OCI-LY7 (cell line): Measurements from ENCODE around the gene LFNG. TPM values are rescaled to one million over a fixed set of nuclear protein-coding genes. Genes with fewer than 3 reads are reported as not detected.

Source experiments
- BruUV-seq: library from RNA; stranded (reverse); fragments of 400-500 nt; replicated peaks from 2 replicates; lab custom pipeline; 2021; lab: Mats Ljungman, UMichigan
- CTCF ChIA-PET: fragments of 300-600 bp; sonication (Branson Sonifier 250); formaldehyde crosslinking; loops from one replicate; lab custom pipeline; 2022; ENCODE audit warnings: antibody characterized with exemption; ENCODE audit not compliant: unreplicated experiment; lab: Charles Lee
- POLR2A ChIA-PET: fragments of 300-600 bp; sonication (Branson Sonifier 250); formaldehyde crosslinking; loops from one replicate; lab custom pipeline; 2022; ENCODE audit warnings: antibody characterized with exemption; lab: Charles Lee
- DNase-seq: peaks from one replicate; pipeline ENCODE4 v3.0.0-alpha.2; 2015; ENCODE audit warnings: low spot score
- H2AFZ ChIP-seq: fragments of 200-600 bp; sonication (generic), shearing (Covaris generic); 2 replicates; pipeline ENCODE4 v1.6.1; 2014; ENCODE audit warnings: mild to moderate bottlenecking, antibody characterized with exemption, low read length, moderate library complexity
- H3K27ac ChIP-seq: fragments of 200-600 bp; sonication (generic); 2 replicates; pipeline ENCODE4 v1.5.1; 2014; ENCODE audit warnings: mixed run types, low read depth, mild to moderate bottlenecking, moderate library complexity, low read length, inconsistent platforms; ENCODE audit not compliant: poor library complexity, severe bottlenecking
- H3K36me3 ChIP-seq: fragments of 200-600 bp; sonication (generic); 2 replicates; pipeline ENCODE4 v1.6.1; 2014; ENCODE audit warnings: mild to moderate bottlenecking, antibody characterized with exemption, low read length, moderate library complexity, mixed read lengths; ENCODE audit not compliant: insufficient read depth
- H3K4me1 ChIP-seq: fragments of 200-600 bp; sonication (generic); 2 replicates; pipeline ENCODE4 v1.5.1; 2014; ENCODE audit warnings: mild to moderate bottlenecking, low read length; ENCODE audit not compliant: insufficient read depth, poor library complexity, severe bottlenecking
- H3K4me2 ChIP-seq: fragments of 200-600 bp; sonication (generic); 2 replicates; pipeline ENCODE4 v1.6.1; 2014; ENCODE audit warnings: mild to moderate bottlenecking, low read length
- H3K4me3 ChIP-seq: fragments of 200-600 bp; sonication (generic); 2 replicates; pipeline ENCODE4 v1.5.1; 2014; ENCODE audit warnings: mild to moderate bottlenecking, low read depth, low read length; ENCODE audit not compliant: poor library complexity, severe bottlenecking
- H3K79me2 ChIP-seq: fragments of 200-600 bp; sonication (generic); 2 replicates; pipeline ENCODE4 v1.6.1; 2016; ENCODE audit warnings: low read depth, mild to moderate bottlenecking, low read length, moderate library complexity, mixed read lengths; ENCODE audit not compliant: insufficient read depth
- H3K9me2 ChIP-seq: fragments of 200-600 bp; sonication (generic); 2 replicates; pipeline ENCODE4 v1.6.1; 2016; ENCODE audit warnings: mild to moderate bottlenecking, low read length, mixed read lengths; ENCODE audit not compliant: insufficient read depth
- H3K9me3 ChIP-seq: fragments of 200-600 bp; sonication (generic); 2 replicates; pipeline ENCODE4 v1.6.1; 2014; ENCODE audit warnings: mild to moderate bottlenecking, mixed run types, low read length, mixed read lengths
- H4K20me1 ChIP-seq: fragments of 200-600 bp; sonication (generic); 2 replicates; pipeline ENCODE4 v1.6.1; 2014; ENCODE audit warnings: mild to moderate bottlenecking, antibody characterized with exemption, low read length, moderate library complexity, mixed read lengths; ENCODE audit not compliant: insufficient read depth
- EZH2phosphoT487 ChIP-seq: fragments of 200-600 bp; sonication (generic); IDR thresholded peaks from 2 replicates; pipeline ENCODE4 v1.6.1; 2018; ENCODE audit warnings: low read depth, borderline replicate concordance, mild to moderate bottlenecking, mixed run types, antibody characterized with exemption, low read length, moderate library complexity, mixed read lengths
- intact Hi-C: fragments of 100-400 bp; cut with micrococcal nuclease; formaldehyde crosslinking; loops from one replicate; pipeline ENCODE4 v1.10.0; 2022; ENCODE audit not compliant: unreplicated experiment
- total RNA-seq, 2 experiments: library from RNA; depleted of rRNA in 1 of 2; stranded (reverse); fragments of >200 nt in 1 of 2; shearing (Covaris generic) in 1 of 2; gene quantifications; 2 replicates each; pipeline ENCODE4 v1.2.3, GENCODE V29; 2014 to 2022
- TF ChIP-seq, protein P1 (sequence below): fragments of 200-600 bp; sonication (generic); conservative IDR thresholded peaks from 2 replicates; pipeline ENCODE4 v1.5.1; 2014; ENCODE audit warnings: mild to moderate bottlenecking, antibody characterized with exemption, low read length, moderate library complexity, mixed read lengths

LFNG gene
- total RNA-seq, 2 experiments from 2014 or later = 1.2 to 2.1 TPM

- peak; percentile 36 for DNase-seq
- intact Hi-C loops = no loop called here
- no peaks in the 10 kb centered on the region for H3K9me2 ChIP-seq
- no peaks in the 10 kb centered on the region for H3K9me3 ChIP-seq
- H3K4me1 ChIP-seq = peaks cover 50% of the 10 kb centered on the region
- H3K36me3 ChIP-seq = no peaks in the 10 kb centered on the region
- H4K20me1 ChIP-seq = no peaks in the 10 kb centered on the region
- no peaks in the 10 kb centered on the region for H3K79me2 ChIP-seq
- CTCF ChIA-PET = interaction anchor here (0.6 kb wide), 1 partner anchor 14 kb away, joined by 5 read pairs; no protein-coding TSS in a partner anchor
- POLR2A ChIA-PET = no interaction called here
- peak overlapping the region; percentile 71 for H3K27ac ChIP-seq
- no peak overlapping the region for H3K4me3 ChIP-seq
- TF ChIP-seq, protein P1, sequence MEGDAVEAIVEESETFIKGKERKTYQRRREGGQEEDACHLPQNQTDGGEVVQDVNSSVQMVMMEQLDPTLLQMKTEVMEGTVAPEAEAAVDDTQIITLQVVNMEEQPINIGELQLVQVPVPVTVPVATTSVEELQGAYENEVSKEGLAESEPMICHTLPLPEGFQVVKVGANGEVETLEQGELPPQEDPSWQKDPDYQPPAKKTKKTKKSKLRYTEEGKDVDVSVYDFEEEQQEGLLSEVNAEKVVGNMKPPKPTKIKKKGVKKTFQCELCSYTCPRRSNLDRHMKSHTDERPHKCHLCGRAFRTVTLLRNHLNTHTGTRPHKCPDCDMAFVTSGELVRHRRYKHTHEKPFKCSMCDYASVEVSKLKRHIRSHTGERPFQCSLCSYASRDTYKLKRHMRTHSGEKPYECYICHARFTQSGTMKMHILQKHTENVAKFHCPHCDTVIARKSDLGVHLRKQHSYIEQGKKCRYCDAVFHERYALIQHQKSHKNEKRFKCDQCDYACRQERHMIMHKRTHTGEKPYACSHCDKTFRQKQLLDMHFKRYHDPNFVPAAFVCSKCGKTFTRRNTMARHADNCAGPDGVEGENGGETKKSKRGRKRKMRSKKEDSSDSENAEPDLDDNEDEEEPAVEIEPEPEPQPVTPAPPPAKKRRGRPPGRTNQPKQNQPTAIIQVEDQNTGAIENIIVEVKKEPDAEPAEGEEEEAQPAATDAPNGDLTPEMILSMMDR = no peak
- no peak for TF ChIP-seq EZH2phosphoT487
- peak overlapping the region; percentile 85; the same call in 1 of the 2 replicates for H2AFZ ChIP-seq
- H3K4me2 ChIP-seq = peak overlapping the region; percentile 74
- BruUV-seq = no TSS peak
These were observed 7.4 kb upstream of the LFNG start for GRCh38 chr7:2512179-2512661.

DNA sequence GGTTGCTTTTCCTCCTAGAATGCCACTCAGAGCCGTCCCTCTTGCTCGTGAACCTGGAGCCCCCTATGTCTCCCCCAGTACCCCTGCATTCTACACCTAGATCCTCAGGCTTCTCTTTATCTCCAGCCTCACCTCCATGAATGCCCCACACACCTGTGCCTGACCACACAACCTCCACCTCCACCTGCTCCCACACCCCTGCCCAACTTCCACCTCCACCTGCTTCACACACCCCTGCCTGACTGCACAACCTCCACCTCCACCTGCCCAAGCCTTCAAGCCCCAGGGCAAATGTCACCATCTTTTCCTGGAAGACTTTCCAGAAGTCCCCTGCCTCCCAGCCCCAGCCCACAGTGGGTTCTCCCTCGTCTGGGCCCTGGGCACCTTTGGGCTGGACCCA lies 6.9 kb upstream of the LFNG start:
- BruUV-seq = no TSS peak
- H3K4me3 ChIP-seq = no peak overlapping the region
- H3K9me3 ChIP-seq = no peaks in the 10 kb centered on the region
- no peak for TF ChIP-seq EZH2phosphoT487
- TF ChIP-seq, protein P1 = no peak
- H2AFZ ChIP-seq = peak overlapping the region; percentile 85; the same call in 1 of the 2 replicates
- CTCF ChIA-PET = interaction anchor here (0.6 kb wide), 1 partner anchor 13 kb away, joined by 5 read pairs; no protein-coding TSS in a partner anchor
- peaks cover 50% of the 10 kb centered on the region for H3K4me1 ChIP-seq
- DNase-seq = no peak
- no peak overlapping the region for H3K27ac ChIP-seq
- intact Hi-C loops = no loop called here
- POLR2A ChIA-PET = no interaction called here
- no peaks in the 10 kb centered on the region for H3K79me2 ChIP-seq
- H4K20me1 ChIP-seq = no peaks in the 10 kb centered on the region
- H3K36me3 ChIP-seq = no peaks in the 10 kb centered on the region
- peak overlapping the region; percentile 74; the same call in 1 of the 2 replicates for H3K4me2 ChIP-seq
- no peaks in the 10 kb centered on the region for H3K9me2 ChIP-seq

- no peaks in the 10 kb centered on the region for H3K9me2 ChIP-seq
- no peaks in the 10 kb centered on the region for H3K36me3 ChIP-seq
- no peaks in the 10 kb centered on the region for H3K79me2 ChIP-seq
- POLR2A ChIA-PET = no interaction called here
- no peak overlapping the region for H2AFZ ChIP-seq
- no peaks in the 10 kb centered on the region for H3K9me3 ChIP-seq
- CTCF ChIA-PET = no interaction called here
- intact Hi-C loops = no loop called here
- no peak for TF ChIP-seq EZH2phosphoT487
- TF ChIP-seq, protein P1 = no peak
- no peaks in the 10 kb centered on the region for H4K20me1 ChIP-seq
- no peak overlapping the region for H3K27ac ChIP-seq
- DNase-seq = no peak
- H3K4me1 ChIP-seq = peaks cover 53% of the 10 kb centered on the region
- H3K4me3 ChIP-seq = no peak overlapping the region
- BruUV-seq = no TSS peak
- H3K4me2 ChIP-seq = no peak overlapping the region
These were observed 5.9 kb upstream of the LFNG start for GRCh38 chr7:2513702-2514101.
